GM21717 (cell line): Measurements from ENCODE around the gene TMC6.

Experiments used
- ATAC-seq: cut with Tn5 transposase; IDR thresholded peaks from one replicate; pipeline ENCODE4 v1.9.1; 2021; ENCODE audit warnings: mild to moderate bottlenecking, moderate library complexity; ENCODE audit not compliant: unreplicated experiment

TMC6 gene

DNA sequence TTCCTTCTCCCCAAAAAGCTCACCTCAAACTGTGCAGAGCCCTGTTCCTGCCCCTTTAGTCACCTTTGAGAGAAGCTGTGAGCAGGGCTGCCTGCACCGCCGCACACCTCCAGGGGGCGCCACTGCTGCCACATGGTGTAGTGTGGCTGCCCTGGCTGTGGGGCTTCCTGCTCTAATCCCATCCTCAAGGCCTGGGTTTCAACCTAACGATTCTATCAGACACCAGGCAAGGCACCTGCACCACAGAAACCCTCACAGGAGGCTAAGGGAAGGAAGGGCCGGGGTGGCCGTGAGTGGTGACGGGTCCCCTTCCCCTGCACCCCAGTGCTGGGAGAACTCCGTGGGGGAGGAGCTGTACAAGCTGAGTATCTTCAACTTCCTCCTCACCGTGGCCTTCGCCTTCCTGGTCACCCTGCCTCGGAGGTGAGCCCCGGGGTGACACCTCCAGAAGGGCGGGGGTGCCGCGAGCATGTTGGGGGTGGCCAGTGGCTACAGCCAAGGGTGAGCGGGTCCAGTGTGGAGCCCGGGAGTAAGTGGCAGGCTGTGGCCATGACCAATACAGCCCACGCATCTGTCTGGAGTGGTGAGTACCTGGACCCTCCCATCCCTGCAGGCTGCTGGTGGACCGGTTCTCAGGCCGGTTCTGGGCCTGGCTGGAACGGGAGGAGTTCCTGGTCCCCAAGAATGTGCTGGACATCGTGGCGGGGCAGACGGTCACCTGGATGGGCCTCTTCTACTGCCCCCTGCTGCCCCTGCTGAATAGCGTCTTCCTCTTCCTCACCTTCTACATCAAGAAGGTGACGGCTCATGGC is 9.0 kb upstream of the TMC6 start:
- ATAC-seq = no peak

- ATAC-seq = no peak
Measured at GRCh38 chr17:78135858-78136500, 7.4 kb upstream of the TMC6 start.

DNA sequence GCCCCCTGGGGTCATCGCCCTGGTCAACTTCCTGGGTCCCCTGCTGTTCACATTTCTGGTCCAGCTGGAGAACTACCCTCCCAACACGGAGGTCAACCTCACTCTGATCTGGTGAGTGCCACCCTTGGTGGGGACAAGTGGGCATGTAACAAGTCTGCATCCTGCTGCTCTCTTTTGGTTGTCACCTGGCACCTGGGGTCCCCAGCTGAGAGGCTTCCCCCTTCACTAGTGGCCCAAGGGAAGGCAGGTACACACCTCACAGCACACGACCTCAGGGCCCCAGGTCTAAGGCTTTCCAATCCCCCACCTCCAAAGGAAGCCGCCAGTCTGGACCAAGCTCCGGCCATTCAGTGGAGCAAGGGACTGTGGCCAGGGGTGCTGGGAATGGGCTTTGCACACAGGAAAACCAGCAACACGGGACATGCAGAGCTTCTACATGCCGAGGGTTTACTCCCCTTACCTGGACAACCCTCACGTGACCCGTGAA is 6.4 kb upstream of the TMC6 start:
- ATAC-seq = no peak

- ATAC-seq = no peak
Measured at GRCh38 chr17:78133971-78134898, 5.7 kb upstream of the TMC6 start.

GRCh38 chr17:78133179-78133951 is 4.8 kb upstream of the TMC6 start:
- ATAC-seq = no peak

DNA sequence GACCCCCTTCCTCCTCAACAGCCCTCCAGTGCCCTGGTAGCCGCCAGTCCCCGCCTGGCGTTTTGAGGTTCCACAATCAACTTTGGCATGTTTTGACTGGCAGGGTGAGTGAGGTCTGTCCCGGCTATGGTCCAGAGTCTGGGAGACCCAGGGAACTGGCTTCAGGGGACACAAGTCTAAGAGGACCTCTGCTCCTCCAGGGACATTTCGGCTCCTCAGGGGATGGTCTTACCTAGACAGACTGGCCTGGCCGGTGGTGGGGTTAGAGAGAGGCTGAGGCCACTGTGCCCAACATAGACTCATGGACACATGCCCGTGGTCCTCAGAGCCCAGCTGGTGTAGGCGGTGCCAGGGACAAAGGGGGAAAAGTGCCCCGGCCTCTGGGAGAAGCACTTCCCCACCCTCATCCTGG is 4.2 kb upstream of the TMC6 start:
- ATAC-seq = no peak

DNA sequence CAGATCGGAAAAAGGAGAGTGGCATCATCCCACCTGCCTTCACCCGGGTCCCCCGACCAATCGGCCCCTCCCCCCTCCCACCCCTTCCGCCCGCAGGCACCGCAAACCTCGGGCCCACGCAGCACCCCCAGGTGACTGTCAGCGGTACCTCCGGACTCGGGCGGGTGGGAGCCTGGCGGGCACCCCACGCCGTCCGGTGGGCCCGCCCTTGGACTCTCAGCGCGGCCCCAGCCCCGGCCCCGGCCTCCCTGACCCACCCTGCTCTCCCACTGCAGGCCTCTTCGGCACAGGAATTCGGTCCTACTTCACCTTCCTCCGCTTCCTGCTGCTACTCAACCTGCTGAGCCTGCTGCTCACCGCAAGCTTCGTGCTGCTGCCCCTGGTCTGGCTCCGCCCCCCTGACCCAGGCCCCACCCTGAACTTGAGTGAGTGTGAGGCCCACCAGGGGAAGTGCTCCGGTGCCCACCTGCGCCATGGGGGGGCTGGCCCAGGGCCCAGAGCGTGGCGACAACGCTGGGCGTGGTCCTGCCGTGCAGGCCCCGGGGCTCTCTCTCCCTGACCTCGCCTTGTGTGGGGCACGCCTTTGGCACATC is 3.6 kb upstream of the TMC6 start:
- ATAC-seq = no peak

GRCh38 chr17:78131172-78132083 is 2.9 kb upstream of the TMC6 start:
- ATAC-seq = no peak

- ATAC-seq = no peak
Measured at GRCh38 chr17:78130437-78131101, 2.0 kb upstream of the TMC6 start, which contains the start of gene TMC8. TMC8 (plus strand) TSS chr17:78130771; CDS start chr17:78131589, 818 bp downstream.

GRCh38 chr17:78130090-78130436 is 1.5 kb upstream of the TMC6 start:
- ATAC-seq = no peak

- ATAC-seq = no peak
Measured at GRCh38 chr17:78129351-78130089, 965 bp upstream of the TMC6 start.

GRCh38 chr17:78127888-78128550 is 536 bp downstream of the TMC6 start:
- no peak for ATAC-seq

DNA sequence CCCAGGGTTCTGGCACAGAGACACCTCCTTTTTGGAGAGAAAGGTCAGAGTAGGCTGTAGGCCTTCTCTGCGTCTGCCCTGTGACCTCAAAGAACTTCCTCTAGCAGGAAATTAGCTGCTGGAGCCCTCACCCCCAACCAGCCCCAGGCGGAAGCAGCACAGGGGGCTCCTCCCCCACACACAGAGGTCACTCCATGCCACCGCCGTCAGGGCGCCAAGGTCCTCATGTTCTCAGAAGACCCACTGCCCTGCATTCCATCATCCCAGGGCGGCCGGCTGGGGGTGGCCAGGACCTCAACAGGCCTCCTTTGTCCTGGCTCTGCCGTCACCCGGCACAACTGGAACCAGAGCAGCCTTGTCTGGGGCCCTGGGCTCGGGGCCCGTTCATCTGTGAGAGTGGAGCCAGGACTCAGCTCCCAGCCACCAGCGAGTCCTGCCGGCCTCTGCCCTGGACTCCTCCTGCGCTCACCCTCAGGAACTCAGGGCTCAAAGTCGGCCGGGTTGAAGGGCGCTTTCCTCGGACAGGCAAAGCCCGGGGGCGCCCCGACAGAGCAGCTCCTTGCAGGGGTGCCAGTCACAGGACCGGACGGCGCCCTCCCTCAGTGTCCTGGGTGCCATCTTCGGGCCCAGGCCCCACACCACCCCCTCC is 1.2 kb downstream of the TMC6 start:
- no peak for ATAC-seq

DNA sequence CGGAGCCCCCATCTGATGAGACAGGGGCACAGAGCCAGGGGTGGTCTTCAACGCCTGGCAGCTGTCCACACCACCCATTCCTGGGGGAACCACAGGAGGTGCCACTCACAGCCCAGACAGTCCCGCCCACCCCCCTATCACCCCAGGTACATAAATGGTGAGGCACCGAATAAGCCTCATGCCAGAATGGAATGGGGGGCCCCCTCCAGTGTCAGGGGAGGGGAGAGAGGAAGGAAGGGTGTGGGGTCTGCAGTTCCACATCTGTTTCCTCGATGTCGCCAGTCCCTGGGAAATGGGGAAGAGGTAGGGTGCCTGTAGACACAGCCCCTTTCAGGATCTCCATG is 1.7 kb downstream of the TMC6 start:
- ATAC-seq = no peak

DNA sequence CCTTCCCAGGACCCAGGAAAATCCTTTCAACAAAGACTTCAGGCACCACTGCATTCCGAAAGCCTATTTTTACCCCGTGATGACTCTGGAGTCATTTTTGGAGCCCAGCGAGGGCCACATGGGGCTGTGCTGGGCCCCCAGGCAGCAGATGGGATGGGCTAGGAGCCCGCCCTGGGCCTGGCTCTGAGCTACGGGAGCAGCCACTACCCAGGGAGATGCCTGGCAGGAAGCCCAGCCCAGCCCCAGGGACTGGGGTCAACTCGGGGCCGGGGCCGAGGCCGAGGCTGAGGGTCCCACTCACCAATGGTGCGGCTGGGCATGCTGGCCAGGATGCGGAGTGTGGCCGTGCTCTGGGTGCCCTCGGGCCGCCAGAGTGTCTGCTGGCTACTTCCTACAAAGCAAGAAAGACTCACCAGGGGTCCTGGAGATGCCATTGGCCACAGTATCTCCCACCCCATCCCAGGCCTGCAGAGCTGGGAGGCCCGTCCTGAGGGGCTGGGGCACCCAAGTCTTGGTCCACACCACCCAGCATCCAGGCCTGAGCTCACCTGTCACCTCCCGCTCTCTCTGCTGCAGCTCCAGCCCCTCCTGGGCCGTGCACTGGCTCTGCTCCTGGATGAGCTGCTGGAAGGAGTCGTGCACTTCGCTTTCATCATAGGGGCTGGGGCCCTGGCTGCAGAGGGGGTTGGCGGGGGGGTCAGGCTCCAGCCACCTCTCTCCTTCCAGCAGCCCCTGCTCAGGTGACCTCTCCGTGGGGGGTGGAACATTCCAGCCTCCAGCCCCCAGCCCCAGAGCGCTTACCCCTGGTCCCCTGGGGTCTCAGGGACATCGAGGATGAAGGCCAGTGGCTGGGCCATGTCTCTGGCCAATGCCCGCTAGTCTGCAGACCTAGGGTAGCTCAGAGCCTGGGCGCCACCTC is 2.3 kb downstream of the TMC6 start:
- no peak for ATAC-seq
